ENCODE data around the gene NUP210. TPM values are rescaled to one million over a fixed set of nuclear protein-coding genes. Genes with fewer than 3 reads are reported as not detected.

The NUP210 gene
- total RNA-seq, 1 experiment from 2014 or later, result 8.4 TPM

GRCh38 chr3:13344663-13345062, 75.5 kb downstream of the NUP210 start:
- no peak overlapping the region for H3K4me3 Mint-ChIP-seq (ENCODE audit: unreplicated experiment)
- ChIA-PET POLR2A (interaction anchor here (0.6 kb wide), 1 partner anchor 190 kb away, joined by 3 read pairs; no protein-coding TSS in a partner anchor), CTCF (no interaction called here)
- no peak overlapping the region for H3K27ac Mint-ChIP-seq (ENCODE audit: low read depth, unreplicated experiment)
- no peaks in the 10 kb centered on the region for H3K36me3 Mint-ChIP-seq (ENCODE audit: insufficient read depth, unreplicated experiment)
- no peaks in the 10 kb centered on the region for H3K27me3 Mint-ChIP-seq (ENCODE audit: insufficient read depth, unreplicated experiment)
- TF ChIP-seq CTCF (IDR thresholded peaks at IDR 0.05; ENCODE audit: unreplicated experiment), result no peak
- H3K4me1 Mint-ChIP-seq (ENCODE audit: insufficient read depth, unreplicated experiment), result no peaks in the 10 kb centered on the region
- no peak for DNase-seq (ENCODE audit: unreplicated experiment)
- no TSS peak for BruUV-seq (replicated peaks)
- no peaks in the 10 kb centered on the region for H3K9me3 Mint-ChIP-seq (ENCODE audit: unreplicated experiment)
- intact Hi-C loops (cut with micrococcal nuclease), result no loop called here

GRCh38 chr3:13343601-13344000, 76.5 kb downstream of the NUP210 start:
- no TSS peak for BruUV-seq (replicated peaks)
- ChIA-PET POLR2A (no interaction called here), CTCF (interaction anchor here (0.6 kb wide), 1 partner anchor 67 kb away, joined by 3 read pairs; no protein-coding TSS in a partner anchor)
- DNase-seq (ENCODE audit: unreplicated experiment), result no peak
- Mint-ChIP-seq H3K4me1 (ENCODE audit: insufficient read depth, unreplicated experiment) (no peaks in the 10 kb centered on the region), H3K27ac (ENCODE audit: low read depth, unreplicated experiment) (no peak overlapping the region), H3K36me3 (ENCODE audit: insufficient read depth, unreplicated experiment) (no peaks in the 10 kb centered on the region), H3K9me3 (ENCODE audit: unreplicated experiment) (no peaks in the 10 kb centered on the region), H3K4me3 (ENCODE audit: unreplicated experiment) (no peak overlapping the region), H3K27me3 (ENCODE audit: insufficient read depth, unreplicated experiment) (no peaks in the 10 kb centered on the region)
- intact Hi-C loops (cut with micrococcal nuclease), result no loop called here
- TF ChIP-seq CTCF (IDR thresholded peaks at IDR 0.05; ENCODE audit: unreplicated experiment), result no peak

GRCh38 chr3:13341229-13341905, 78.8 kb downstream of the NUP210 start:
- Mint-ChIP-seq H3K4me1 (ENCODE audit: insufficient read depth, unreplicated experiment) (no peaks in the 10 kb centered on the region), H3K27ac (ENCODE audit: low read depth, unreplicated experiment) (no peak overlapping the region), H3K27me3 (ENCODE audit: insufficient read depth, unreplicated experiment) (no peaks in the 10 kb centered on the region), H3K36me3 (ENCODE audit: insufficient read depth, unreplicated experiment) (no peaks in the 10 kb centered on the region), H3K4me3 (ENCODE audit: unreplicated experiment) (no peak overlapping the region), H3K9me3 (ENCODE audit: unreplicated experiment) (no peaks in the 10 kb centered on the region)
- CTCF ChIA-PET, result interaction anchor here (0.6 to 1.2 kb wide), 2 partner anchors 10 to 608 kb away, joined by 3 to 6 read pairs; no protein-coding TSS in a partner anchor
- POLR2A ChIA-PET, result interaction anchor here (0.7 kb wide), 1 partner anchor 75 kb away, joined by 3 read pairs; no protein-coding TSS in a partner anchor
- intact Hi-C loops (cut with micrococcal nuclease), result no loop called here
- no peak for DNase-seq (ENCODE audit: unreplicated experiment)
- TF ChIP-seq CTCF (IDR thresholded peaks at IDR 0.05; ENCODE audit: unreplicated experiment), result no peak
- BruUV-seq (replicated peaks), result no TSS peak

- ChIA-PET CTCF (no interaction called here), POLR2A (no interaction called here)
- Mint-ChIP-seq H3K27me3 (ENCODE audit: insufficient read depth, unreplicated experiment) (no peaks in the 10 kb centered on the region), H3K9me3 (ENCODE audit: unreplicated experiment) (no peaks in the 10 kb centered on the region), H3K27ac (ENCODE audit: low read depth, unreplicated experiment) (no peak overlapping the region), H3K36me3 (ENCODE audit: insufficient read depth, unreplicated experiment) (no peaks in the 10 kb centered on the region), H3K4me1 (ENCODE audit: insufficient read depth, unreplicated experiment) (no peaks in the 10 kb centered on the region), H3K4me3 (ENCODE audit: unreplicated experiment) (no peak overlapping the region)
- BruUV-seq (replicated peaks), result no TSS peak
- no peak for TF ChIP-seq CTCF (IDR thresholded peaks at IDR 0.05; ENCODE audit: unreplicated experiment)
- DNase-seq (ENCODE audit: unreplicated experiment), result no peak
- intact Hi-C loops (cut with micrococcal nuclease), result no loop called here
These were observed 80.3 kb downstream of the NUP210 start for GRCh38 chr3:13339833-13340232.

Measured in MCF 10A (cell line).